Testis (tissue), 2 donors: ENCODE data around the gene ERF.

Source experiments
- CTCF ChIP-seq, 3 experiments: fragments of 450-650 bp in 2 of 3; fragments of 200-600 bp in 1 of 3; sonication (generic) in 1 of 3; IDR thresholded peaks; one replicate each; pipeline ENCODE4 v1.5.1; 2016 to 2019; ENCODE audit warnings: antibody characterized with exemption in 3 of 3, mild to moderate bottlenecking in 2 of 3, moderate library complexity in 1 of 3
- POLR2A ChIP-seq: fragments of 450-650 bp; IDR thresholded peaks from one replicate; pipeline ENCODE4 v1.6.1; 2017; ENCODE audit warnings: antibody characterized with exemption, mild to moderate bottlenecking, moderate library complexity

DNA sequence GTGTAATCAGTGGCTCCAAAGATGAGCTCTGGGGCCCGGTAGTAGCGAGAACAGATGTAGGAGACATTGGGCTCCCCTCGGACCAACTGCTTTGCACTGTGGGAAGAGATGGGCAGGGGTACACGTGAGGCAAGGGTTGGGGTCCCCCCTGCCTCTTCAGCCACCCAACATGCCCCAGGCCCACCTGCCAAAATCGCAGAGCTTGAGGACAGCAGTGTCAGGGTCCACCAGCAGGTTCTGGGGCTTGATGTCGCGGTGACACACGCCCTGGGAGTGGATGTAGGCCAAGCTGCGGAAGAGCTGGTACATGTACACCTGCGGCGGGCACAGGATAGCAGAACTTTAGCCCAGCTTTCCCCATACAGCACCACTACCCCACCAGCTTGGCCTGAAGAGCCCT lies 20.6 kb downstream of the ERF start:
- no peak for TF ChIP-seq POLR2A
- TF ChIP-seq CTCF (IDR thresholded peaks at IDR 0.05) = no peak
